ENCODE data around the gene RBMS1.

Gene RBMS1

GRCh38 chr2:160406591-160407392, 86.8 kb downstream of the RBMS1 start:
- no peaks in the 10 kb centered on the region for H3K9me3 ChIP-seq (ENCODE audit: control insufficient read depth in 1 of 2, low read length in 2 of 2)
- peak overlapping the region; percentile 28 to 74 for H3K9ac ChIP-seq (ENCODE audit: low read depth in 1 of 2, low read length in 2 of 2)
- H3K27ac ChIP-seq (ENCODE audit: low read depth, low read length), result peak overlapping the region; percentile 75
- H3K36me3 ChIP-seq (ENCODE audit: control insufficient read depth in 1 of 2, insufficient read depth in 2 of 2, low read length in 2 of 2), result no peaks in the 10 kb centered on the region
- H3K27me3 ChIP-seq (ENCODE audit: control insufficient read depth in 1 of 2, insufficient read depth in 2 of 2, low read length in 2 of 2), result no peaks in the 10 kb centered on the region
- H3K4me1 ChIP-seq (ENCODE audit: control insufficient read depth in 1 of 2, insufficient read depth in 2 of 2, low read length in 2 of 2), result peaks cover 21 to 38% of the 10 kb centered on the region in 2 donors
- H3K4me3 ChIP-seq (ENCODE audit: low read depth in 1 of 2, low read length in 2 of 2), result peak overlapping the region; percentile 75 to 87

- Histone ChIP-seq H3K36me3 (ENCODE audit: control insufficient read depth in 1 of 2, insufficient read depth in 2 of 2, low read length in 2 of 2) (no peaks in the 10 kb centered on the region), H3K9me3 (ENCODE audit: control insufficient read depth in 1 of 2, low read length in 2 of 2) (no peaks in the 10 kb centered on the region), H3K27ac (ENCODE audit: low read depth, low read length) (no peak overlapping the region), H3K4me3 (ENCODE audit: low read depth in 1 of 2, low read length in 2 of 2) (peak overlapping the region in 1 of 2 donors; percentile 87), H3K9ac (ENCODE audit: low read depth in 1 of 2, low read length in 2 of 2) (peak overlapping the region in 1 of 2 donors; percentile 29), H3K4me1 (ENCODE audit: control insufficient read depth in 1 of 2, insufficient read depth in 2 of 2, low read length in 2 of 2) (peaks cover 15 to 37% of the 10 kb centered on the region in 2 donors), H3K27me3 (ENCODE audit: control insufficient read depth in 1 of 2, insufficient read depth in 2 of 2, low read length in 2 of 2) (no peaks in the 10 kb centered on the region)
These were observed 88.3 kb downstream of the RBMS1 start for GRCh38 chr2:160405077-160405867.

GRCh38 chr2:160402997-160403979, 90.3 kb downstream of the RBMS1 start:
- Histone ChIP-seq H3K27ac (ENCODE audit: low read depth, low read length) (no peak overlapping the region), H3K27me3 (ENCODE audit: control insufficient read depth in 1 of 2, insufficient read depth in 2 of 2, low read length in 2 of 2) (no peaks in the 10 kb centered on the region), H3K9me3 (ENCODE audit: control insufficient read depth in 1 of 2, low read length in 2 of 2) (no peaks in the 10 kb centered on the region), H3K4me3 (ENCODE audit: low read depth in 1 of 2, low read length in 2 of 2) (no peak overlapping the region), H3K9ac (ENCODE audit: low read depth in 1 of 2, low read length in 2 of 2) (no peak overlapping the region), H3K36me3 (ENCODE audit: control insufficient read depth in 1 of 2, insufficient read depth in 2 of 2, low read length in 2 of 2) (no peaks in the 10 kb centered on the region), H3K4me1 (ENCODE audit: control insufficient read depth in 1 of 2, insufficient read depth in 2 of 2, low read length in 2 of 2) (peaks cover 15 to 38% of the 10 kb centered on the region in 2 donors)

- Histone ChIP-seq H3K36me3 (ENCODE audit: control insufficient read depth in 1 of 2, insufficient read depth in 2 of 2, low read length in 2 of 2) (no peaks in the 10 kb centered on the region), H3K27me3 (ENCODE audit: control insufficient read depth in 1 of 2, insufficient read depth in 2 of 2, low read length in 2 of 2) (no peaks in the 10 kb centered on the region), H3K4me1 (ENCODE audit: control insufficient read depth in 1 of 2, insufficient read depth in 2 of 2, low read length in 2 of 2) (peaks cover 16 to 36% of the 10 kb centered on the region in 2 donors), H3K4me3 (ENCODE audit: low read depth in 1 of 2, low read length in 2 of 2) (no peak overlapping the region), H3K9ac (ENCODE audit: low read depth in 1 of 2, low read length in 2 of 2) (no peak overlapping the region), H3K9me3 (ENCODE audit: control insufficient read depth in 1 of 2, low read length in 2 of 2) (no peaks in the 10 kb centered on the region), H3K27ac (ENCODE audit: low read depth, low read length) (no peak overlapping the region)
These were observed 91.1 kb downstream of the RBMS1 start for GRCh38 chr2:160402501-160402900.

GRCh38 chr2:160401895-160402294, 91.7 kb downstream of the RBMS1 start:
- Histone ChIP-seq H3K4me1 (ENCODE audit: control insufficient read depth in 1 of 2, insufficient read depth in 2 of 2, low read length in 2 of 2) (peaks cover 22 to 40% of the 10 kb centered on the region in 2 donors), H3K36me3 (ENCODE audit: control insufficient read depth in 1 of 2, insufficient read depth in 2 of 2, low read length in 2 of 2) (no peaks in the 10 kb centered on the region), H3K9ac (ENCODE audit: low read depth in 1 of 2, low read length in 2 of 2) (no peak overlapping the region), H3K27ac (ENCODE audit: low read depth, low read length) (no peak overlapping the region), H3K9me3 (ENCODE audit: control insufficient read depth in 1 of 2, low read length in 2 of 2) (no peaks in the 10 kb centered on the region), H3K27me3 (ENCODE audit: control insufficient read depth in 1 of 2, insufficient read depth in 2 of 2, low read length in 2 of 2) (no peaks in the 10 kb centered on the region), H3K4me3 (ENCODE audit: low read depth in 1 of 2, low read length in 2 of 2) (no peak overlapping the region)

GRCh38 chr2:160399880-160400279, 93.7 kb downstream of the RBMS1 start:
- Histone ChIP-seq H3K9ac (ENCODE audit: low read depth in 1 of 2, low read length in 2 of 2) (no peak overlapping the region), H3K36me3 (ENCODE audit: control insufficient read depth in 1 of 2, insufficient read depth in 2 of 2, low read length in 2 of 2) (no peaks in the 10 kb centered on the region), H3K4me1 (ENCODE audit: control insufficient read depth in 1 of 2, insufficient read depth in 2 of 2, low read length in 2 of 2) (peaks cover 25 to 35% of the 10 kb centered on the region in 2 donors), H3K9me3 (ENCODE audit: control insufficient read depth in 1 of 2, low read length in 2 of 2) (no peaks in the 10 kb centered on the region), H3K27me3 (ENCODE audit: control insufficient read depth in 1 of 2, insufficient read depth in 2 of 2, low read length in 2 of 2) (no peaks in the 10 kb centered on the region), H3K27ac (ENCODE audit: low read depth, low read length) (no peak overlapping the region), H3K4me3 (ENCODE audit: low read depth in 1 of 2, low read length in 2 of 2) (no peak overlapping the region)

GRCh38 chr2:160397530-160397865, 96.1 kb downstream of the RBMS1 start:
- Histone ChIP-seq H3K9me3 (ENCODE audit: control insufficient read depth in 1 of 2, low read length in 2 of 2) (no peaks in the 10 kb centered on the region), H3K4me3 (ENCODE audit: low read depth in 1 of 2, low read length in 2 of 2) (no peak overlapping the region), H3K36me3 (ENCODE audit: control insufficient read depth in 1 of 2, insufficient read depth in 2 of 2, low read length in 2 of 2) (no peaks in the 10 kb centered on the region), H3K9ac (ENCODE audit: low read depth in 1 of 2, low read length in 2 of 2) (no peak overlapping the region), H3K27ac (ENCODE audit: low read depth, low read length) (no peak overlapping the region), H3K4me1 (ENCODE audit: control insufficient read depth in 1 of 2, insufficient read depth in 2 of 2, low read length in 2 of 2) (peaks cover 15 to 29% of the 10 kb centered on the region in 2 donors), H3K27me3 (ENCODE audit: control insufficient read depth in 1 of 2, insufficient read depth in 2 of 2, low read length in 2 of 2) (no peaks in the 10 kb centered on the region)

GRCh38 chr2:160394153-160394552, 99.5 kb downstream of the RBMS1 start:
- H3K4me1 ChIP-seq (ENCODE audit: control insufficient read depth in 1 of 2, insufficient read depth in 2 of 2, low read length in 2 of 2), result peaks cover 15 to 16% of the 10 kb centered on the region in 2 donors
- no peak overlapping the region for H3K9ac ChIP-seq (ENCODE audit: low read depth in 1 of 2, low read length in 2 of 2)
- no peak overlapping the region for H3K27ac ChIP-seq (ENCODE audit: low read depth, low read length)
- H3K9me3 ChIP-seq (ENCODE audit: control insufficient read depth in 1 of 2, low read length in 2 of 2), result no peaks in the 10 kb centered on the region
- no peaks in the 10 kb centered on the region for H3K27me3 ChIP-seq (ENCODE audit: control insufficient read depth in 1 of 2, insufficient read depth in 2 of 2, low read length in 2 of 2)
- H3K4me3 ChIP-seq (ENCODE audit: low read depth in 1 of 2, low read length in 2 of 2), result no peak overlapping the region
- H3K36me3 ChIP-seq (ENCODE audit: control insufficient read depth in 1 of 2, insufficient read depth in 2 of 2, low read length in 2 of 2), result no peaks in the 10 kb centered on the region

GRCh38 chr2:160392201-160392600, 101.4 kb downstream of the RBMS1 start:
- no peak overlapping the region for H3K9ac ChIP-seq (ENCODE audit: low read depth in 1 of 2, low read length in 2 of 2)
- H3K27me3 ChIP-seq (ENCODE audit: control insufficient read depth in 1 of 2, insufficient read depth in 2 of 2, low read length in 2 of 2), result no peaks in the 10 kb centered on the region
- H3K36me3 ChIP-seq (ENCODE audit: control insufficient read depth in 1 of 2, insufficient read depth in 2 of 2, low read length in 2 of 2), result no peaks in the 10 kb centered on the region
- no peak overlapping the region for H3K4me3 ChIP-seq (ENCODE audit: low read depth in 1 of 2, low read length in 2 of 2)
- no peaks in the 10 kb centered on the region for H3K9me3 ChIP-seq (ENCODE audit: control insufficient read depth in 1 of 2, low read length in 2 of 2)
- peaks cover 23 to 30% of the 10 kb centered on the region in 2 donors for H3K4me1 ChIP-seq (ENCODE audit: control insufficient read depth in 1 of 2, insufficient read depth in 2 of 2, low read length in 2 of 2)
- H3K27ac ChIP-seq (ENCODE audit: low read depth, low read length), result no peak overlapping the region

Data from duodenal mucosa (tissue), 2 donors.